Fibroblast of lung (primary cell): ENCODE measurements around the gene AKR7A3.

Source experiments
- EZH2 ChIP-seq: IDR thresholded peaks from 2 replicates; pipeline ENCODE4 v1.5.1; 2012; ENCODE audit warnings: low read length, control low read depth, mild to moderate bottlenecking; ENCODE audit errors: missing control alignments
- TF ChIP-seq, protein P1 (sequence below), 2 donors: IDR thresholded peaks in 1 of 2; conservative IDR thresholded peaks in 1 of 2; 1 replicate in 1 of 2; 2 replicates in 1 of 2; pipeline ENCODE4 v1.5.1; 2011 to 2012; ENCODE audit warnings: low read length in 2 of 2, control low read depth in 1 of 2, inconsistent platforms in 1 of 2, low read depth in 1 of 2, mild to moderate bottlenecking in 1 of 2

DNA sequence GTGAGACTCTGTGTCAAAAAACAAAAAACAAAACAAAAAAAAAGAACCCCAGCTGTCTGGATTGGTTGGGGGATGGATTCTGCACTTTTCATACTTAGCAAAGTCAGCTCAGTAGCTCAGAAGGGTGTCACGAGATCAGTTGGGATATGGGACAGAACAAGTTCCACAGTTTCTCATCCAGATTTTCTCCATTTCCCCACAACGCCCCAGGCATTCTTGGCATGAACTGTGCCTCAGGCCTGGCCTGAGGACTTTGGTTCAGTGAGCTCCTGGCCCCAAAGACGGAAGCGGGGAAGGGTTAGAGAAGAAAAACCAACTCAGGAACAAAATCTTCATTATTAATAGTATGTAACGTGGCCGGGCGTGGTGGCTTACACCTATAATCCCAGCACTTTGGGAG is 21.5 kb upstream of the AKR7A3 start:
- TF ChIP-seq, protein P1, sequence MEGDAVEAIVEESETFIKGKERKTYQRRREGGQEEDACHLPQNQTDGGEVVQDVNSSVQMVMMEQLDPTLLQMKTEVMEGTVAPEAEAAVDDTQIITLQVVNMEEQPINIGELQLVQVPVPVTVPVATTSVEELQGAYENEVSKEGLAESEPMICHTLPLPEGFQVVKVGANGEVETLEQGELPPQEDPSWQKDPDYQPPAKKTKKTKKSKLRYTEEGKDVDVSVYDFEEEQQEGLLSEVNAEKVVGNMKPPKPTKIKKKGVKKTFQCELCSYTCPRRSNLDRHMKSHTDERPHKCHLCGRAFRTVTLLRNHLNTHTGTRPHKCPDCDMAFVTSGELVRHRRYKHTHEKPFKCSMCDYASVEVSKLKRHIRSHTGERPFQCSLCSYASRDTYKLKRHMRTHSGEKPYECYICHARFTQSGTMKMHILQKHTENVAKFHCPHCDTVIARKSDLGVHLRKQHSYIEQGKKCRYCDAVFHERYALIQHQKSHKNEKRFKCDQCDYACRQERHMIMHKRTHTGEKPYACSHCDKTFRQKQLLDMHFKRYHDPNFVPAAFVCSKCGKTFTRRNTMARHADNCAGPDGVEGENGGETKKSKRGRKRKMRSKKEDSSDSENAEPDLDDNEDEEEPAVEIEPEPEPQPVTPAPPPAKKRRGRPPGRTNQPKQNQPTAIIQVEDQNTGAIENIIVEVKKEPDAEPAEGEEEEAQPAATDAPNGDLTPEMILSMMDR (conservative IDR thresholded peaks at IDR 0.05 in 1 of 2, IDR thresholded peaks at IDR 0.05 in 1 of 2; ENCODE audit: low read depth in 1 of 2, low read length in 2 of 2): no peak
- no peak for TF ChIP-seq EZH2
